AG08395 (cell line): ENCODE measurements around the gene CENATAC.
"Not testable (repeated sequence)": the region's sequence is repeated elsewhere in the genome, so short reads cannot be mapped to it uniquely, and the experiment has no call there.

Source experiments
- DNase-seq: peaks from one replicate; pipeline ENCODE4 v3.0.0; 2012; ENCODE audit warnings: mixed read lengths, low spot score

The CENATAC gene, protein sequence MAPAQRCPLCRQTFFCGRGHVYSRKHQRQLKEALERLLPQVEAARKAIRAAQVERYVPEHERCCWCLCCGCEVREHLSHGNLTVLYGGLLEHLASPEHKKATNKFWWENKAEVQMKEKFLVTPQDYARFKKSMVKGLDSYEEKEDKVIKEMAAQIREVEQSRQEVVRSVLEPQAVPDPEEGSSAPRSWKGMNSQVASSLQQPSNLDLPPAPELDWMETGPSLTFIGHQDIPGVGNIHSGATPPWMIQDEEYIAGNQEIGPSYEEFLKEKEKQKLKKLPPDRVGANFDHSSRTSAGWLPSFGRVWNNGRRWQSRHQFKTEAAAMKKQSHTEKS

GRCh38 chr11:118997627-118998387, at the start of gene CENATAC:
TSS of gene CENATAC (plus strand) at chr11:118998138. CDS start at chr11:118998198, 60 bp downstream.
- DNase-seq = peak; percentile 100

DNA sequence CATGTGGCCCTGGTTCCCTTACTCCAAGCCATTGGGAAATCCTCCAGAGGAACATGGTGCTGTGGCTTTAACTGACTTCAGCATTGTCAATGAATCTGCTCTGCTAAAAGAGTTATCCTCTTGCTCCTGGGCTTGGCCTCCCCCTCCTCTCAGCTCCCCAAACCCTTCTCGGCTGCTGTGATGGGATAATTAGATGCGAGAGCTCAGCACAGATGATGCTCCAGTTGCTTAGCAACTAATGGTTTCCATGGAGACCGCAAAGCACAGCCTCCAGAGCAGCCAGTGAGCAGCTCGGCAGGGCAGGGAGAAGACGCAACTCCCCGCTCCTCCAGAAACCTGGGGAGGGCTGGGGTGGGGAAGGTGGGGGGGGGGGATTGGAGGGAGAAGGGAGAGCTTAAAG, 44.7 kb upstream of the CENATAC start:
- no peak for DNase-seq

GRCh38 chr11:118953976-118954375, 44.0 kb upstream of the CENATAC start:
- DNase-seq = not testable (repeated sequence)

- DNase-seq = peak; percentile 95
Measured at GRCh38 chr11:118956094-118956846, 41.7 kb upstream of the CENATAC start, which contains the start of gene UPK2. TSS of gene UPK2 (plus strand) at chr11:118956298. CDS start at chr11:118956351, 53 bp downstream.

- no peak for DNase-seq
Measured at GRCh38 chr11:118956847-118957469, 41.0 kb upstream of the CENATAC start.

DNA sequence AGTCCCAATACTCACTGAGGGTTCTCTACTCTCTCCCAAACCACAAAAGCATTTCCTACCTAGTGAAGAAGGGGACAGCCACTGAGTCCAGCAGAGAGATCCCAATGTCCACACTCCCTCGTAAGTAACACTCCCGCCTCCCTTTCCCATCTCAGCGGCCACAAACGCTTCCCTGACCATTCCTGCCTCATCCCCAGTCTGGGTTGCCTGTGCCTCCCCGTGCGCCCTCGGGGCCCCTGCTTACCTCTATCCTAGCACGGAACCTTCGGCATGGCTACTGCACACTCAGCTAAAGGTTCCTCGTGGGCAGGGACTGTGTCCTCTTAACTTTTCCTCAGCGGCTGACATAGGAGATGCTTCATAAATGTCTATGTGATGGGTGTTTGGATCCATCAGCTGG, 40.4 kb upstream of the CENATAC start:
- no peak for DNase-seq

DNA sequence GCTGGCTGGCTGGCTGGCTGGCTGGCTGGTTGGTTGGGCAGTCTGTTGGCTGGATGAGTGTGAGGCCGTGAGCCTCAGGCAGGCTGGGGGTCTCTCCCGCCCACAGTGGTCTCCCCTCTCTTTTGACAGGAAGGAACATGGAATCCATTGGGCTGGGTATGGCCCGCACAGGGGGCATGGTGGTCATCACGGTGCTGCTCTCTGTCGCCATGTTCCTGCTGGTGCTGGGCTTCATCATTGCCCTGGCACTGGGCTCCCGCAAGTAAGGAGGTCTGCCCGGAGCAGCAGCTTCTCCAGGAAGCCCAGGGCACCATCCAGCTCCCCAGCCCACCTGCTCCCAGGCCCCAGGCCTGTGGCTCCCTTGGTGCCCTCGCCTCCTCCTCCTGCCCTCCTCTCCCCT, 40.0 kb upstream of the CENATAC start:
- DNase-seq = no peak

- no peak for DNase-seq
Measured at GRCh38 chr11:118958577-118958976, 39.4 kb upstream of the CENATAC start.

DNA sequence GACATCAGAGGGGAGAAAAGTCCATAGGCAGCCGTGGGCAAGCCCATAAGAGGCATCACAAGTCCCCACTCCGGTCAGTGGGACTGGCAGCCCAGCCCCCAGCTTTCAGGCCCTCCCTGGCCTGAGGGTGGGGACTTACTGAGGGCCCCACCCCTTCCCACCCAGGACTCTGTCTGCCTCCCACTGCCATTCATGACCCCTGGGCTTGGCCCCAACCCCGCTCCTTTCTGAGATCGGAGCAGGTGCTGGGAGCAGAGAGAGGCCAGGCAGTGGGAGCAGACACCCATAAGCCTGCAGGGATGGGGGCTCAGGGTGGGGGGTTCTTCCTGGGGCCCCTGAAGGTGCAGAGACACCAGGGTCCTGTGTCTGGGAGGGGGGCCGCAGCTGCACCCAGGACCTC, 36.7 kb upstream of the CENATAC start:
- DNase-seq = no peak

GRCh38 chr11:118961591-118961990, 36.3 kb upstream of the CENATAC start:
- DNase-seq = no peak

- DNase-seq = not testable (repeated sequence)
Measured at GRCh38 chr11:118969508-118969907, 28.4 kb upstream of the CENATAC start.

GRCh38 chr11:118971646-118972045, 26.3 kb upstream of the CENATAC start, which contains the start of gene FOXR1:
TSS of gene FOXR1 (plus strand) at chr11:118971761. CDS start at chr11:118971932, 171 bp downstream.
- DNase-seq = no peak

GRCh38 chr11:118973985-118974384, 24.0 kb upstream of the CENATAC start:
- no peak for DNase-seq

DNA sequence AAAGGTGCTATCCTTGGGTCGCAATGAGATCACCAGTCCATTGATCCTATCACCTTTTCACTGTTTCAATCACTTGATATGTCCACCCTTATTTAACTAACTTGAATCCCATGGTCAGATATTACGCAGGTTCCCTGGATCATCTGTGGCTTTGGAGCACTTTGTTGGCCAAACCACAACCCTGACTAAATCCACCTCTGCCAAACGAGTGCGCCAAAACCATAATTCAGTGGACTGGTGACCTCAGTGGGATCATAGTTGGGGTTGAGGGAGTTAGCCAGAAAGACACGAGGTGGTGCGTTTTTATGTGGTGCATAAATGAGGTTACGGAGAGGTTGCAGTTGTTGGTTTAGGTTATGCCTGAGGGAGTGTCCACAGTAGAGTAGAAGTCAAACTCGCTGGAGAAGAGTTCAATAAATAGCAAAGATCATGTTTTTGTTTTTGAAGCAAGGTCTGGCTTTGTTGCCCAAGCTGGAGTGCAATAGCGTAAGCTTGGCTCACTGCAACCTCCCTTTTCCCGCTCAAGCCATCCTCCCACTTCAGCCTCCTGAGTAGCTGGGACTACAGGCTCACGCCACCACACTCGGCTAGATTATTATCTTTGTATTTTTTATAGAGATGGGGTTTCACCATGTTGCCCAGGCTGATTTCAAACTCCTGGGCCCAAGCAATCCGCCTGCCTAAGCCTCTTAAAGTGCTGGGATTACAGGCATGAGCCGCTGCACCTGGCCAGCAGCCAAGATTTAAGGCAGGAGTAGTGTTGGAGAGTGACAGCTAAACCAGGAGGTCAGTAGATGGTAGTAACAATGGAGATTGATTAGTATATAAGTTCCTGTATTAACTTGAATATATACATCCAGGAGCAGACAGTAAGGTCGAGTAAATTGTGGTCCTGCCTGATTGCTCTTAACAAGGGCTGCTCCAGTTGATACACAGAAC, 21.9 kb upstream of the CENATAC start:
- no peak for DNase-seq

GRCh38 chr11:118979434-118979833, 18.5 kb upstream of the CENATAC start:
- DNase-seq = peak; percentile 1

DNA sequence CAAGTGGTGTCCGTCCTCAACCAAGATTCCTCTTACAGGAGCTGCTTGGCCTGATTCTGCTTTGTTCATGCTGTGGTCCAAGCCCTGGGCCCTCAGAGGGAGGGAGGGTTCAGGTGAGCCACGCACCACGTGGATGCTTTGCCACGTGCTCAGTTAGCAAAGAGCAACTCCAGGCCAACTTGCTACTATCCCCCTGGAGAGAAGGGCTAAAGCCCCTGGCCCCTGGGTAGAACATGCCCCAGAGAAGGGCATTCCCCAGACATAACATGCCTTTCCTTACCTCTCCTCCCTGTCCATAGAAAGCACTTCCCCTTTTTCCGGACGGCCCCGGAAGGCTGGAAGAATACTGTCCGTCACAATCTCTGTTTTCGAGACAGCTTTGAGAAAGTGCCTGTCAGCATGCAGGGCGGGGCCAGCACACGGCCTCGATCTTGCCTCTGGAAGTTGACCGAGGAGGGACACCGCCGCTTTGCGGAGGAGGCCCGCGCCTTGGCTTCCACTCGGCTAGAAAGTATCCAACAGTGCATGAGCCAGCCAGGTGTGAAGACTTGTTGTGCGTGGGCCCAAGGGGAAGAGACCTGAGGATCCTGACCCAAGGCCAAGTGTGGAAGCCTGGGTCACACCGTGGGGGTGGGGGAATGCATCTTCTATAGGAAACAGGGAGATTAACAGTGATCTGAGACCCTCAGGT, 17.6 kb upstream of the CENATAC start:
- peak; percentile 17 for DNase-seq

GRCh38 chr11:118984337-118984736, 13.6 kb upstream of the CENATAC start:
- not testable (repeated sequence) for DNase-seq

DNA sequence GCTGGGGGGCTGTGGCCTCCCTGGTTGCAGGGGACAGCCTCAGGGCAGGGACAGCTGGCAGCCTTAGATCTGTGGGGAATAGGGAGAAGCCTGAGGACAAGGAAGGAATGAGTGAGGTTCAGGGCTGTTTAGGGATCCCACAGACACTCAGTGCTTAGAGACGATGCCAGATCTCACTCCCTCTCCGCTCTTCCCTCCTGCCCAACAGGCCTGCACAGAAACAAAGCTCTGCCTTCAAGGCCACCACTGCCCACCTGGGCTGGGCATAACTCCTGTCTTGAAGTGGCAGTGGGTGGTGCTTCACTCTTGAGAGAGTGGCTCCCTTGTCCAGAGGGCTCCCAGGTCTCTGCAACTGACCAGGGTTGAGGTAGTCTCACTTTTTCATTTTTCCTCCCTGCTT, 13.1 kb upstream of the CENATAC start:
- DNase-seq = peak; percentile 2

- DNase-seq = no peak
Measured at GRCh38 chr11:118988280-118988679, 9.7 kb upstream of the CENATAC start.

DNA sequence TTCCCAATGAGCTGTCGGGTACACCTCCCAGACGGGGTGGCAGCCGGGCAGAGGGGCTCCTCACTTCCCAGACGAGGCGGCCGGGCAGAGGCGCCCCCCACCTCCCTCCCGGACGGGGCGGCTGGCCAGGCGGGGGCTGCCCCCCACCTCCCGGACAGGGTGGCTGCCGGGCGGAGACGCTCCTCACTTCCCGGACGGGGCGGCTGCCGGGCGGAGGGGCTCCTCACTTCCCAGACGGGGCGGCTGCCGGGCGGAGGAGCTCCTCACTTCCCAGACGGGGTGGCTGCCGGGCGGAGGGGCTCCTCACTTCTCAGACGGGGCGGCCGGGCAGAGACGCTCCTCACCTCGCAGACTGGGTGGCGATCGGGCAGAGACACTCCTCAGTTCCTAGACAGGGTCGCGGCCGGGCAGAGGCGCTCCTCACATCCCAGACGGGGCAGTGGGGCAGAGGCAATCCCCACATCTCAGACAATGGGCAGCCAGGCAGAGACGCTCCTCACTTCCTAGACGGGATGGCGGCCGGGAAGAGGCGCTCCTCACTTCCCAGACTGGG, 6.4 kb upstream of the CENATAC start:
- not testable (repeated sequence) for DNase-seq
